ENCODE measurements around the gene SIGMAR1.

DNA sequence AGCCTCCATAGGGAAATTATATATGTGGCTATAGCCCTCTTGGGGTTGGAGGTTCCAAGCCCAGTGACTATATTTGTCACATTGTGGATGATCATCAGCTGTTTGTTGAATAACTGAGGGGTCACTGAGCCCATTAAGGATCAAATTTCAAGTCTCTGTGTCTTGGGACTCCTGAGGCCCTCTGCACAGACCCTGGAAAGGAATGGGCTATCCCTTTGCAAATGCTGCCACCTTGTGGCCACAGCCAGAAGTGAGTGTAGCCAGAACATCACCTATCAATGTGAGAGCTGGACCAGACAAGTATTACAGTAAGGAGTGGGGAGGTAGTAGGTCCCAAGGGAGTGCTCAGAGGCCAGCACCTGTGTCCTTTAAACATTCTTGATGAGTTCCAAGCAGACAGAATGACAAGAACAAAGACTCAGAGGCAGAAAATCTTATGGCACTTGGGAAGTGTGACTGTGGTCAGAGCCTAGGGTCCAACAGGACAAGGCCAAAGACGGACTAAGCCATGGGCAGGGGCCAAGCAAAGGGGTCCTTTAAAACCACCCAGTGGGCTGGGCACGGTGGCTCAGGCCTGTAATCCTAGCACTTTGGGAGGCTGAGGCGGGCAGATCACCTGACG, 33.9 kb downstream of the SIGMAR1 start:
- TF ChIP-seq FOXM1 (IDR thresholded peaks at IDR 0.05; ENCODE audit: borderline replicate concordance, low read depth), result no peak
- TF ChIP-seq EP300 (IDR thresholded peaks at IDR 0.05; ENCODE audit: borderline replicate concordance), result no peak
- TF ChIP-seq ZBTB7A (IDR thresholded peaks at IDR 0.05; ENCODE audit: low read depth), result no peak
- TF ChIP-seq, protein P1, sequence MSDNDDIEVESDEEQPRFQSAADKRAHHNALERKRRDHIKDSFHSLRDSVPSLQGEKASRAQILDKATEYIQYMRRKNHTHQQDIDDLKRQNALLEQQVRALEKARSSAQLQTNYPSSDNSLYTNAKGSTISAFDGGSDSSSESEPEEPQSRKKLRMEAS (IDR thresholded peaks at IDR 0.05), result no peak
- TF ChIP-seq CEBPB (IDR thresholded peaks at IDR 0.05), result no peak
- no peak for TF ChIP-seq YY1 (IDR thresholded peaks at IDR 0.05; ENCODE audit: low read depth)
- TF ChIP-seq RAD21 (IDR thresholded peaks at IDR 0.05; ENCODE audit: low read depth), result peak; percentile 98
- no peak for TF ChIP-seq EGR1 (IDR thresholded peaks at IDR 0.05)
- no peak for TF ChIP-seq CREB1 (IDR thresholded peaks at IDR 0.05; ENCODE audit: low read depth)
- no peak for TF ChIP-seq USF1 (IDR thresholded peaks at IDR 0.05)
- TF ChIP-seq TEAD4 (IDR thresholded peaks at IDR 0.05), result no peak
- TF ChIP-seq NFIC (IDR thresholded peaks at IDR 0.05), result no peak
- TF ChIP-seq, protein P2, sequence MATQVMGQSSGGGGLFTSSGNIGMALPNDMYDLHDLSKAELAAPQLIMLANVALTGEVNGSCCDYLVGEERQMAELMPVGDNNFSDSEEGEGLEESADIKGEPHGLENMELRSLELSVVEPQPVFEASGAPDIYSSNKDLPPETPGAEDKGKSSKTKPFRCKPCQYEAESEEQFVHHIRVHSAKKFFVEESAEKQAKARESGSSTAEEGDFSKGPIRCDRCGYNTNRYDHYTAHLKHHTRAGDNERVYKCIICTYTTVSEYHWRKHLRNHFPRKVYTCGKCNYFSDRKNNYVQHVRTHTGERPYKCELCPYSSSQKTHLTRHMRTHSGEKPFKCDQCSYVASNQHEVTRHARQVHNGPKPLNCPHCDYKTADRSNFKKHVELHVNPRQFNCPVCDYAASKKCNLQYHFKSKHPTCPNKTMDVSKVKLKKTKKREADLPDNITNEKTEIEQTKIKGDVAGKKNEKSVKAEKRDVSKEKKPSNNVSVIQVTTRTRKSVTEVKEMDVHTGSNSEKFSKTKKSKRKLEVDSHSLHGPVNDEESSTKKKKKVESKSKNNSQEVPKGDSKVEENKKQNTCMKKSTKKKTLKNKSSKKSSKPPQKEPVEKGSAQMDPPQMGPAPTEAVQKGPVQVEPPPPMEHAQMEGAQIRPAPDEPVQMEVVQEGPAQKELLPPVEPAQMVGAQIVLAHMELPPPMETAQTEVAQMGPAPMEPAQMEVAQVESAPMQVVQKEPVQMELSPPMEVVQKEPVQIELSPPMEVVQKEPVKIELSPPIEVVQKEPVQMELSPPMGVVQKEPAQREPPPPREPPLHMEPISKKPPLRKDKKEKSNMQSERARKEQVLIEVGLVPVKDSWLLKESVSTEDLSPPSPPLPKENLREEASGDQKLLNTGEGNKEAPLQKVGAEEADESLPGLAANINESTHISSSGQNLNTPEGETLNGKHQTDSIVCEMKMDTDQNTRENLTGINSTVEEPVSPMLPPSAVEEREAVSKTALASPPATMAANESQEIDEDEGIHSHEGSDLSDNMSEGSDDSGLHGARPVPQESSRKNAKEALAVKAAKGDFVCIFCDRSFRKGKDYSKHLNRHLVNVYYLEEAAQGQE (IDR thresholded peaks at IDR 0.05; ENCODE audit: low read depth), result no peak
- TF ChIP-seq TAF1 (IDR thresholded peaks at IDR 0.05; ENCODE audit: low read depth), result no peak
